ENCODE data around the gene KCNH2. TPM values are rescaled to one million over a fixed set of nuclear protein-coding genes. Genes with fewer than 3 reads are reported as not detected.

The KCNH2 gene
- total and polyA plus RNA-seq, 2 of the 8 experiments (the other 6 are each of a cell fraction or from before 2014, with no cell fraction given) = 8.0 to 15.0 TPM

DNA sequence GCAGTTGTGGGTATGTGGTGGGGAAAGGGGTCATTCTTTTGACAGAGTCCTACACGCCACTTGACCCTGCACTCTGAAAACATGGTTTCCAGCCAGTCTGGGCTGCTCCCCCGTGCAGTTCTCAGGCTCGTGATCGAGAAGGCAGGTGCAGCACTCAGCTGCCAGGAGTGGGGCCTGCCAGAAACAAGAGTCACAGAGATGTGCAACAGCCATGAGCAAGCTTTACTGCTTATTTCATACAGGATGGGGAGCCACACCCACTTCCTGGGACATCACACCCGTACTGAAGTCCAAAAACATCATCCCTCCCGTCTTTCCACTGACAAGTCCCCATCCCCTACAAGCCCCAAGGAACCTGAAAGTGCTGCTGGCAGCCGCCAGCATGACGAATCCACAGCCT is 36.8 kb upstream of the KCNH2 start:
- Histone ChIP-seq H3K36me3 (ENCODE audit: control insufficient read depth in 2 of 4, insufficient read depth in 4 of 4, low read length in 3 of 4) (no peaks in the 10 kb centered on the region), H3K4me3 (ENCODE audit: extremely low read depth in 1 of 4, insufficient read depth in 2 of 4, low read depth in 3 of 4, low read length in 4 of 4) (no peak overlapping the region), H4K5ac (ENCODE audit: insufficient read length, low read depth, low read length) (no peak overlapping the region), H3K79me1 (ENCODE audit: low read depth, low read length) (no peaks in the 10 kb centered on the region; the same call in 1 of the 2 replicates), H3K23me2 (ENCODE audit: low read depth, low read length) (peaks cover 7% of the 10 kb centered on the region; the same call in 1 of the 2 replicates), H4K91ac (replicated peaks; ENCODE audit: insufficient read length, low read length) (no peak overlapping the region), H3K9me3 (ENCODE audit: insufficient read depth in 2 of 2, low read depth in 1 of 2, low read length in 1 of 2) (no peaks in the 10 kb centered on the region), H3K27me3 (replicated peaks in 1 of 4; ENCODE audit: control insufficient read depth in 3 of 4, extremely low read depth in 1 of 4, insufficient read depth in 3 of 4, low read length in 3 of 4) (peaks cover 8 to 36% (median 30%) of the 10 kb centered on the region in 4 experiments), H3K14ac (ENCODE audit: insufficient read length) (no peak overlapping the region), H2BK12ac (ENCODE audit: low read depth, low read length) (no peak overlapping the region), H3K4me1 (replicated peaks in 1 of 4; ENCODE audit: control insufficient read depth in 3 of 4, insufficient read depth in 4 of 4, low read length in 3 of 4) (peaks cover 0 to 37% (median 26%) of the 10 kb centered on the region in 4 experiments; a peak in 6 of 7 replicates), H2AK5ac (ENCODE audit: low read depth, low read length) (no peak overlapping the region), H3K23ac (ENCODE audit: insufficient read length) (no peak overlapping the region), H3K27ac (ENCODE audit: low read depth, low read length) (no peak overlapping the region), H2BK20ac (ENCODE audit: low read length) (no peak overlapping the region), H2BK5ac (ENCODE audit: low read depth, low read length) (no peak overlapping the region), H2BK120ac (replicated peaks; ENCODE audit: low read depth, low read length) (no peak overlapping the region), H3K79me2 (ENCODE audit: control insufficient read depth in 1 of 2, insufficient read depth in 2 of 2, low read length in 2 of 2) (no peaks in the 10 kb centered on the region), H4K8ac (ENCODE audit: extremely low read depth, insufficient read depth, low read length) (no peak overlapping the region), H2AFZ (ENCODE audit: low read length) (no peak overlapping the region), H3K9ac (replicated peaks in 1 of 4; ENCODE audit: extremely low read depth in 1 of 4, low read depth in 3 of 4, low read length in 3 of 4) (no peak overlapping the region), H3K4ac (replicated peaks; ENCODE audit: insufficient read length, low read depth, low read length) (no peak overlapping the region), H3K4me2 (ENCODE audit: insufficient read depth in 1 of 2, low read depth in 2 of 2, low read length in 2 of 2) (no peak overlapping the region; a peak in 1 of 4 replicates), H3K18ac (ENCODE audit: extremely low read depth, low read length) (no peak overlapping the region), H2BK15ac (ENCODE audit: low read length) (no peak overlapping the region), H4K20me1 (replicated peaks in 1 of 2; ENCODE audit: control insufficient read depth in 1 of 2, insufficient read depth in 2 of 2, low read length in 2 of 2) (no peaks in the 10 kb centered on the region), H3K56ac (replicated peaks; ENCODE audit: insufficient read length, low read depth, low read length) (no peak overlapping the region)
- WGBS, 2 experiments (ENCODE audit: extremely low coverage in 1 of 2, insufficient coverage in 1 of 2, insufficient read length in 1 of 2, insufficient replicate concordance in 2 of 2, low coverage in 1 of 2, low lambda C conversion rate in 2 of 2, missing lambda C conversion rate in 1 of 2) = 86% methylated on average over 8 of the region's 8 CpGs; no CpG with 5 or more reads in 1 of the 2 experiments
- TF ChIP-seq KDM1A (IDR thresholded peaks at IDR 0.05; ENCODE audit: borderline replicate concordance, low read length) (no peak), TAF7 (optimal IDR thresholded peaks at IDR 0.05; ENCODE audit: borderline replicate concordance, low read depth, low read length) (no peak)
- ChIA-PET POLR2A (ENCODE audit: partially characterized antibody) (interaction anchor here (2.5 kb wide), 1 partner anchor 13 kb away, joined by 7 read pairs; the partner anchor contains the start of gene ABCB8), CTCF (ENCODE audit: partially characterized antibody) (interaction anchor here (0.6 to 11.5 kb wide), 8 partner anchors 11 to 952 kb away, joined by 3 to 142 read pairs (median 3); partner anchors contain the start of gene NOS3)
- no peak for DNase-seq (ENCODE audit: low read depth in 1 of 2, low spot score in 2 of 2)
- no peak for FAIRE-seq

Data from H1 (cell line).